HepG2 (cell line): ENCODE results near the gene PRKAR1B. TPM values are rescaled to one million over a fixed set of nuclear protein-coding genes. Genes with fewer than 3 reads are reported as not detected.

Source experiments
- ATAC-seq: fragments of 200-7000 bp; cut with Tn5 transposase; 3 replicates; pipeline ENCODE4 v1.9.1; 2020; ENCODE audit warnings: mild to moderate bottlenecking, moderate library complexity
- BruUV-seq: library from RNA; stranded (reverse); fragments of 400-500 nt; replicated peaks from 2 replicates; lab custom pipeline; 2021; lab: Mats Ljungman, UMichigan
- CTCF ChIA-PET: fragments of 300-600 bp; formaldehyde crosslinking; extraction: SDS; loops from one replicate; lab custom pipeline; 2021; ENCODE audit warnings: low total read pairs, inconsistent platforms, low intra/inter-chr PET ratio; lab: Yijun Ruan, JAX
- POLR2A ChIA-PET: fragments of 350-600 bp; sonication (Branson Sonifier 250); formaldehyde crosslinking; loops from one replicate; lab custom pipeline; 2020; ENCODE audit warnings: antibody characterized with exemption, inconsistent platforms; lab: Yijun Ruan, JAX
- DNase-seq: peaks from one replicate; pipeline ENCODE4 v3.0.0-alpha.2; 2015; ENCODE audit warnings: low spot score
- FAIRE-seq: peaks from 3 replicates; lab custom pipeline; 2011; peaks lifted over from hg19 to GRCh38; lab: Jason Lieb, UNC
- H2AFZ ChIP-seq: one replicate; pipeline ENCODE4 v1.6.1; 2011; ENCODE audit warnings: low read length, inconsistent platforms
- H3K27ac ChIP-seq: fragments of 300-600 bp; 3 replicates; pipeline ENCODE4 v1.8.0; 2011; ENCODE audit warnings: mixed run types, mild to moderate bottlenecking, mixed read lengths, low read length, inconsistent platforms; ENCODE audit not compliant: insufficient read depth; ENCODE audit errors: extremely low read length
- H3K27me3 ChIP-seq, 2 experiments: fragments of 200-600 bp in 1 of 2; 2 replicates in 1 of 2; 3 replicates in 1 of 2; pipeline versions ENCODE4 v1.6.0 to v1.8.0; 2011; ENCODE audit warnings: low read length in 2 of 2, mild to moderate bottlenecking in 2 of 2, moderate library complexity in 2 of 2, inconsistent platforms in 1 of 2; ENCODE audit not compliant: insufficient read depth in 2 of 2, control insufficient read depth in 1 of 2
- H3K36me3 ChIP-seq, 2 experiments: fragments of 200-600 bp in 1 of 2; replicated peaks in 1 of 2; 2 replicates in 1 of 2; 3 replicates in 1 of 2; pipeline versions ENCODE4 v1.5.1 to v1.8.0; 2011; ENCODE audit warnings: low read length in 2 of 2, inconsistent platforms in 1 of 2; ENCODE audit not compliant: insufficient read depth in 2 of 2, control insufficient read depth in 1 of 2
- H3K4me1 ChIP-seq: 2 replicates; pipeline ENCODE4 v1.5.1; 2012; ENCODE audit warnings: low read length, inconsistent platforms; ENCODE audit not compliant: insufficient read depth
- H3K4me2 ChIP-seq: 2 replicates; pipeline ENCODE4 v1.6.0; 2011; ENCODE audit warnings: low read depth, low read length, inconsistent platforms
- H3K4me3 ChIP-seq, 3 experiments: fragments of 200-600 bp in 1 of 3; sonication (generic), shearing (Covaris generic) in 1 of 3; replicated peaks in 1 of 3; 2 replicates each; pipeline ENCODE4 v1.5.1; 2011 to 2016; ENCODE audit warnings: low read length in 3 of 3, inconsistent platforms in 2 of 3, low read depth in 2 of 3, mild to moderate bottlenecking in 2 of 3, control low read depth in 1 of 3, mixed read lengths in 1 of 3; ENCODE audit not compliant: insufficient read depth in 1 of 3
- H3K79me2 ChIP-seq: one replicate; pipeline ENCODE4 v1.6.1; 2011; ENCODE audit warnings: low read length, inconsistent platforms; ENCODE audit not compliant: insufficient read depth
- H3K9ac ChIP-seq: 2 replicates; pipeline ENCODE4 v1.6.0; 2011; ENCODE audit warnings: mild to moderate bottlenecking, low read depth, low read length, inconsistent platforms; ENCODE audit not compliant: insufficient read depth
- H3K9me3 ChIP-seq: 2 replicates; pipeline ENCODE4 v1.5.1; 2012; ENCODE audit warnings: mild to moderate bottlenecking, low read length
- H4K20me1 ChIP-seq: 2 replicates; pipeline ENCODE4 v1.6.0; 2011; ENCODE audit warnings: inconsistent platforms, mild to moderate bottlenecking, low read length, moderate library complexity; ENCODE audit not compliant: insufficient read depth
- ETV6 ChIP-seq: sonication (generic); formaldehyde crosslinking; conservative IDR thresholded peaks from 2 replicates; pipeline ENCODE4 v1.4.0; 2020; ENCODE audit warnings: missing genetic modification reagents
- IKZF4 ChIP-seq: sonication (generic); formaldehyde crosslinking; IDR thresholded peaks from 2 replicates; pipeline ENCODE4 v1.5.1; 2020; ENCODE audit warnings: borderline replicate concordance, mild to moderate bottlenecking, low read depth, missing genetic modification reagents; ENCODE audit errors: not compliant biosample characterization
- PHF20 ChIP-seq: sonication (generic); formaldehyde crosslinking; IDR thresholded peaks from 2 replicates; pipeline ENCODE4 v1.5.0; 2020; ENCODE audit warnings: mild to moderate bottlenecking, missing genetic modification reagents
- REXO4 ChIP-seq: sonication (generic); formaldehyde crosslinking; IDR thresholded peaks from 2 replicates; pipeline ENCODE4 v1.8.0; 2022; ENCODE audit warnings: missing genetic modification reagents, mild to moderate bottlenecking, borderline replicate concordance
- RORA ChIP-seq: sonication (generic); formaldehyde crosslinking; IDR thresholded peaks from 2 replicates; pipeline ENCODE4 v1.5.0; 2020; ENCODE audit warnings: mild to moderate bottlenecking, missing genetic modification reagents, moderate library complexity
- ZKSCAN5 ChIP-seq: sonication (generic); formaldehyde crosslinking; IDR thresholded peaks from 2 replicates; pipeline ENCODE4 v1.5.1; 2020; ENCODE audit warnings: mild to moderate bottlenecking, missing genetic modification reagents
- WGBS: methylation state at CpG from one replicate; pipeline ENCODE4 v1.1.6; 2017; ENCODE audit warnings: low lambda C conversion rate; 5-methylcytosine and 5-hydroxymethylcytosine counted together
- in situ Hi-C: cut with HindIII; loops from 2 replicates; pipeline ENCODE4 v1.10.0; 2017; ENCODE audit warnings: low pct_unique_long_range_greater_than_20kb; ENCODE audit not compliant: extremely low pct_ligation_motif_present
- intact Hi-C: fragments of 100-400 bp; cut with micrococcal nuclease; formaldehyde crosslinking; loops from one replicate; pipeline ENCODE4 v1.10.0; 2022; ENCODE audit not compliant: unreplicated experiment
- polyA plus RNA-seq, 8 experiments: library from polyadenylated mRNA; depleted of rRNA in 3 of 8; stranded (reverse) in 7 of 8; unstranded in 1 of 8; fragments of >200 nt; fragmentation: Illumina TruSeq in 4 of 8; extraction: Trizol in 4 of 8; gene quantifications; 2 replicates each; pipeline versions ENCODE4 v1.2.1 to v1.2.3, GENCODE V29; 2011 to 2016; ENCODE audit warnings: low read depth in 4 of 8, missing spikeins in 1 of 8, mixed read lengths in 1 of 8; ENCODE audit not compliant: insufficient read depth in 1 of 8
- total RNA-seq, 5 experiments: library from RNA; depleted of rRNA; stranded (reverse); fragments of >200 nt; fragmentation: Illumina TruSeq; extraction: Trizol; gene quantifications; 2 replicates each; pipeline ENCODE4 v1.2.3, GENCODE V29; 2016; ENCODE audit warnings: low read depth in 1 of 5
- TF ChIP-seq, protein P1 (sequence below): sonication (generic); formaldehyde crosslinking; IDR thresholded peaks from 2 replicates; pipeline ENCODE4 v1.9.0; 2022; ENCODE audit warnings: low read depth, missing genetic modification reagents

PRKAR1B gene
- total and polyA plus RNA-seq, 2 of the 13 experiments (the other 11 are each of a cell fraction or from before 2014, with no cell fraction given) = 7.9 to 28.2 TPM

GRCh38 chr7:603152-603951, 123.7 kb downstream of the PRKAR1B start:
- H2AFZ ChIP-seq = no peak overlapping the region
- no peak overlapping the region for H3K4me3 ChIP-seq
- ChIA-PET CTCF (no interaction called here), POLR2A (no interaction called here)
- FAIRE-seq (no peak), DNase-seq (no peak), ATAC-seq (peak; percentile 12; the same call in 1 of the 3 replicates)
- intact Hi-C loops = no loop called here
- H3K27ac ChIP-seq = peak overlapping the region; percentile 36
- H3K9ac ChIP-seq = no peak overlapping the region
- no peaks in the 10 kb centered on the region for H3K27me3 ChIP-seq
- no peaks in the 10 kb centered on the region for H3K79me2 ChIP-seq
- TF ChIP-seq, protein P1, sequence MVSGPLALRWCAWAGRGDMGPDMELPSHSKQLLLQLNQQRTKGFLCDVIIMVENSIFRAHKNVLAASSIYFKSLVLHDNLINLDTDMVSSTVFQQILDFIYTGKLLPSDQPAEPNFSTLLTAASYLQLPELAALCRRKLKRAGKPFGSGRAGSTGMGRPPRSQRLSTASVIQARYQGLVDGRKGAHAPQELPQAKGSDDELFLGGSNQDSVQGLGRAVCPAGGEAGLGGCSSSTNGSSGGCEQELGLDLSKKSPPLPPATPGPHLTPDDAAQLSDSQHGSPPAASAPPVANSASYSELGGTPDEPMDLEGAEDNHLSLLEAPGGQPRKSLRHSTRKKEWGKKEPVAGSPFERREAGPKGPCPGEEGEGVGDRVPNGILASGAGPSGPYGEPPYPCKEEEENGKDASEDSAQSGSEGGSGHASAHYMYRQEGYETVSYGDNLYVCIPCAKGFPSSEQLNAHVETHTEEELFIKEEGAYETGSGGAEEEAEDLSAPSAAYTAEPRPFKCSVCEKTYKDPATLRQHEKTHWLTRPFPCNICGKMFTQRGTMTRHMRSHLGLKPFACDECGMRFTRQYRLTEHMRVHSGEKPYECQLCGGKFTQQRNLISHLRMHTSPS (CRISPR knock-in tag) = no peak
- no peak for TF ChIP-seq IKZF4 (CRISPR knock-in tag)
- no peak for TF ChIP-seq REXO4 (CRISPR knock-in tag)
- no peak for TF ChIP-seq RORA
- TF ChIP-seq ZKSCAN5 (CRISPR knock-in tag) = peak; percentile 91
- no peak for TF ChIP-seq PHF20
- TF ChIP-seq ETV6 (CRISPR knock-in tag) = no peak
- WGBS = 95% methylated on average over 11 of the region's 12 CpGs
- peaks cover 45% of the 10 kb centered on the region for H3K4me1 ChIP-seq
- H3K36me3 ChIP-seq = peaks cover 0 to 5% of the 10 kb centered on the region in 2 experiments; a peak in 2 of 5 replicates
- in situ Hi-C loops = no loop called here
- no peak overlapping the region for H3K4me2 ChIP-seq
- no TSS peak for BruUV-seq
- no peaks in the 10 kb centered on the region for H3K9me3 ChIP-seq
- H4K20me1 ChIP-seq = no peaks in the 10 kb centered on the region
